22Rv1 (cell line): ENCODE results near the gene ADCY1.

Experiments used
- CTCF ChIP-seq: fragments of 450-650 bp; IDR thresholded peaks from 2 replicates; pipeline ENCODE4 v1.5.1; 2017; ENCODE audit warnings: mild to moderate bottlenecking
- ZFX ChIP-seq: fragments of 450-650 bp; IDR thresholded peaks from 2 replicates; pipeline ENCODE4 v1.6.1; 2017; ENCODE audit warnings: antibody characterized with exemption, borderline replicate concordance

GRCh38 chr7:45718464-45719330 is 144.5 kb downstream of the ADCY1 start:
- TF ChIP-seq CTCF (no peak), ZFX (no peak)
